Measurements from ENCODE around the gene HBEGF. TPM values are rescaled to one million over a fixed set of nuclear protein-coding genes. Genes with fewer than 3 reads are reported as not detected.

Gene HBEGF
- total and polyA plus RNA-seq, 2 donors (not counting 1 experiment from before 2014, with no cell fraction given): 0.89 to 2.4 TPM

DNA sequence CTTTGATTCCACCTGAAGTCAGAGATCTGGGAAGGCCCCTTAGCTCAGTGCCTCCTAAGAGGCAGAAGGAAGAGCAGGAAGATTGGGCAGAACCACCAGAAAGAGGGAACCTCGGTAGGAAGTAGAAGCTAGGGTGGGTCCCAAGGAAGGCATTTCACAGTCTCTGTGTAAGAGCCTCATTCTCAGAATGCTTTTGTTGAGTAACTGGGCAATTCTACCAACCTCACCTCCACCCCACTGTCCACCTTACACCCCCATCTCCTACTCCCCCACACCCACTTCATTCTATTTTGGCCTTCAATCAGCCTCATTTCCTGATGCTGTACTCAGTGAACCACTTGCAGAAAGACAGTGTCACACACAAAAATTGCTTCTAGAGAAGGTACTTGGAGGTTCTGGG lies 3.5 kb downstream of the HBEGF start:
- Mint-ChIP-seq H3K4me1 (peaks cover 44% of the 10 kb centered on the region), H3K9me3 (ENCODE audit: insufficient read depth) (no peaks in the 10 kb centered on the region), H3K27ac (no peak overlapping the region), H3K27me3 (no peaks in the 10 kb centered on the region), H3K4me3 (peak overlapping the region; percentile 20)
- Histone ChIP-seq H3K36me3 (replicated peaks in 1 of 2; ENCODE audit: control extremely low read depth in 1 of 2, control insufficient read depth in 1 of 2, extremely low read depth in 1 of 2, insufficient read depth in 2 of 2, low read length in 1 of 2) (no peaks in the 10 kb centered on the region), H4K20me1 (ENCODE audit: control insufficient read depth, insufficient read depth, low read length, poor library complexity, severe bottlenecking) (no peaks in the 10 kb centered on the region), H3K27me3 (replicated peaks in 1 of 4; ENCODE audit: control extremely low read depth in 1 of 4, control insufficient read depth in 3 of 4, insufficient read depth in 4 of 4, low read length in 3 of 4) (peaks cover 0 to 11% (median 0%) of the 10 kb centered on the region in 4 experiments), H2AFZ (ENCODE audit: insufficient read depth, low read depth, low read length, poor library complexity, severe bottlenecking) (peak overlapping the region; percentile 52), H3K9me3 (ENCODE audit: control extremely low read depth in 1 of 3, control insufficient read depth in 2 of 3, insufficient read depth in 1 of 3, low read length in 2 of 3) (peaks cover 0 to 3% (median 0%) of the 10 kb centered on the region in 3 donors), H3K4me1 (ENCODE audit: control insufficient read depth in 2 of 2, insufficient read depth in 2 of 2, low read length in 2 of 2) (peaks cover 37 to 52% of the 10 kb centered on the region in 2 donors), H3K9ac (ENCODE audit: low read length) (peak overlapping the region; percentile 8), H3K27ac (ENCODE audit: low read length in 2 of 2) (no peak overlapping the region), H3K79me2 (ENCODE audit: control insufficient read depth, insufficient read depth, low read length) (no peaks in the 10 kb centered on the region), H3K4me3 (ENCODE audit: control extremely low read depth in 1 of 5, extremely low read depth in 1 of 5, insufficient read depth in 1 of 5, low read depth in 2 of 5, low read length in 4 of 5) (no peak overlapping the region), H3K4me2 (replicated peaks; ENCODE audit: low read depth, low read length, poor library complexity, severe bottlenecking) (peak overlapping the region; percentile 52)
- no peak for TF ChIP-seq EZH2 (IDR thresholded peaks at IDR 0.05; ENCODE audit: borderline replicate concordance, insufficient read depth, low read depth, low read length, poor library complexity, severe bottlenecking)
- TF ChIP-seq, protein P1, sequence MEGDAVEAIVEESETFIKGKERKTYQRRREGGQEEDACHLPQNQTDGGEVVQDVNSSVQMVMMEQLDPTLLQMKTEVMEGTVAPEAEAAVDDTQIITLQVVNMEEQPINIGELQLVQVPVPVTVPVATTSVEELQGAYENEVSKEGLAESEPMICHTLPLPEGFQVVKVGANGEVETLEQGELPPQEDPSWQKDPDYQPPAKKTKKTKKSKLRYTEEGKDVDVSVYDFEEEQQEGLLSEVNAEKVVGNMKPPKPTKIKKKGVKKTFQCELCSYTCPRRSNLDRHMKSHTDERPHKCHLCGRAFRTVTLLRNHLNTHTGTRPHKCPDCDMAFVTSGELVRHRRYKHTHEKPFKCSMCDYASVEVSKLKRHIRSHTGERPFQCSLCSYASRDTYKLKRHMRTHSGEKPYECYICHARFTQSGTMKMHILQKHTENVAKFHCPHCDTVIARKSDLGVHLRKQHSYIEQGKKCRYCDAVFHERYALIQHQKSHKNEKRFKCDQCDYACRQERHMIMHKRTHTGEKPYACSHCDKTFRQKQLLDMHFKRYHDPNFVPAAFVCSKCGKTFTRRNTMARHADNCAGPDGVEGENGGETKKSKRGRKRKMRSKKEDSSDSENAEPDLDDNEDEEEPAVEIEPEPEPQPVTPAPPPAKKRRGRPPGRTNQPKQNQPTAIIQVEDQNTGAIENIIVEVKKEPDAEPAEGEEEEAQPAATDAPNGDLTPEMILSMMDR (IDR thresholded peaks at IDR 0.05): no peak
- DNase-seq (no peak), ATAC-seq (ENCODE audit: low read depth) (no peak)
- WGBS (ENCODE audit: insufficient coverage): no CpG with 5 or more reads among the region's 1 CpG
- ChIA-PET POLR2A (no interaction called here), CTCF (interaction anchor here (1.4 to 18.0 kb wide), 3 partner anchors 9 to 97 kb away, joined by 4 to 594 read pairs (median 9); no protein-coding TSS in a partner anchor)
- intact Hi-C loops (cut with micrococcal nuclease): no loop called here

DNA sequence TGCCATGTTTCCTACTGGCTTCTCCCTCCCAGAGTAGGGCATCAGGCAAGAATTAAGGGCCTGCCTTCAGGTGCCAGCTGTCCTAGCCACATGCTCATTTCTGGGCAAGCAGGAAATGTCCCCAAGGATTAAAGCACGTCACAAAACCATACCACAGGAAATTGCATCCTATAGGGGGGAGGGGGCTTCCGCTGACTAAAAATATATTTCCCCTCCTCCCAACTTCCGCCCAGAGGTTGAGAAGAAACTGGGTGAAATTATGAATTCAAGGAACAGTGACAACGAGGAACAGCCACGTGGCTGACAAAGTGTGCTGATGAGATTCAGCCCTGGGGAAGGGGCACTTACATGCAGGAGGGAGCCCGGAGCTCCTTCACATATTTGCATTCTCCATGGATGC lies 4.1 kb downstream of the HBEGF start:
- no peak overlapping the region for H3K4me3 ChIP-seq (ENCODE audit: control extremely low read depth in 1 of 5, extremely low read depth in 1 of 5, insufficient read depth in 1 of 5, low read depth in 2 of 5, low read length in 4 of 5)
- ATAC-seq (ENCODE audit: low read depth) (peak; percentile 12), DNase-seq (peak; percentile 51)
- peaks cover 0 to 8% (median 0%) of the 10 kb centered on the region in 4 experiments for H3K27me3 ChIP-seq (replicated peaks in 1 of 4; ENCODE audit: control extremely low read depth in 1 of 4, control insufficient read depth in 3 of 4, insufficient read depth in 4 of 4, low read length in 3 of 4)
- peaks cover 40% of the 10 kb centered on the region for H3K4me1 Mint-ChIP-seq
- no peak overlapping the region for H3K27ac ChIP-seq (ENCODE audit: low read length in 2 of 2)
- peak overlapping the region; percentile 20 for H3K4me3 Mint-ChIP-seq
- no peaks in the 10 kb centered on the region for H3K9me3 Mint-ChIP-seq (ENCODE audit: insufficient read depth)
- TF ChIP-seq, protein P1 (IDR thresholded peaks at IDR 0.05): no peak
- no peak for TF ChIP-seq EZH2 (IDR thresholded peaks at IDR 0.05; ENCODE audit: borderline replicate concordance, insufficient read depth, low read depth, low read length, poor library complexity, severe bottlenecking)
- intact Hi-C loops (cut with micrococcal nuclease): no loop called here
- H3K36me3 ChIP-seq (replicated peaks in 1 of 2; ENCODE audit: control extremely low read depth in 1 of 2, control insufficient read depth in 1 of 2, extremely low read depth in 1 of 2, insufficient read depth in 2 of 2, low read length in 1 of 2): no peaks in the 10 kb centered on the region
- H3K9ac ChIP-seq (ENCODE audit: low read length): peak overlapping the region; percentile 8
- WGBS (ENCODE audit: insufficient coverage): 0% methylated on average over 2 of the region's 6 CpGs
- ChIA-PET CTCF (interaction anchor here (1.0 to 18.0 kb wide), 3 partner anchors 10 to 96 kb away, joined by 4 to 594 read pairs (median 4); no protein-coding TSS in a partner anchor), POLR2A (no interaction called here)
- H2AFZ ChIP-seq (ENCODE audit: insufficient read depth, low read depth, low read length, poor library complexity, severe bottlenecking): peak overlapping the region; percentile 52
- H3K27me3 Mint-ChIP-seq: no peaks in the 10 kb centered on the region
- H3K9me3 ChIP-seq (ENCODE audit: control extremely low read depth in 1 of 3, control insufficient read depth in 2 of 3, insufficient read depth in 1 of 3, low read length in 2 of 3): peaks cover 0 to 3% (median 0%) of the 10 kb centered on the region in 3 donors
- H3K4me2 ChIP-seq (replicated peaks; ENCODE audit: low read depth, low read length, poor library complexity, severe bottlenecking): peak overlapping the region; percentile 52
- H4K20me1 ChIP-seq (ENCODE audit: control insufficient read depth, insufficient read depth, low read length, poor library complexity, severe bottlenecking): no peaks in the 10 kb centered on the region
- H3K4me1 ChIP-seq (ENCODE audit: control insufficient read depth in 2 of 2, insufficient read depth in 2 of 2, low read length in 2 of 2): peaks cover 31 to 46% of the 10 kb centered on the region in 2 donors
- no peaks in the 10 kb centered on the region for H3K79me2 ChIP-seq (ENCODE audit: control insufficient read depth, insufficient read depth, low read length)
- H3K27ac Mint-ChIP-seq: no peak overlapping the region

Data from B cell (primary cell).